Fibroblast of the aortic adventitia (primary cell): ENCODE results near the gene DOCK9. TPM values are rescaled to one million over a fixed set of nuclear protein-coding genes. Genes with fewer than 3 reads are reported as not detected.
A peak's percentile ranks its signal among the peaks of the same experiment; 100 is the strongest.

Experiments used
- DNase-seq: peaks from one replicate; pipeline ENCODE4 v3.0.0-alpha.2; 2010; ENCODE audit warnings: low read depth
- H3K4me3 ChIP-seq: 2 replicates; pipeline ENCODE4 v1.5.1; 2011; ENCODE audit warnings: low read depth, mild to moderate bottlenecking, control low read depth, low read length, moderate library complexity
- CTCF ChIP-seq: IDR thresholded peaks from 2 replicates; pipeline ENCODE4 v1.5.1; 2011; ENCODE audit warnings: mild to moderate bottlenecking, low read length, control low read depth, inconsistent platforms; ENCODE audit not compliant: insufficient read depth
- total RNA-seq: library from RNA; depleted of rRNA; stranded (reverse); fragments of >200 nt; gene quantifications from 2 replicates; pipeline ENCODE4 v1.2.3, GENCODE V29; 2012; ENCODE audit warnings: low replicate concordance

Gene DOCK9
- total RNA-seq, 1 donor = 28.1 TPM

- no peak overlapping the region for H3K4me3 ChIP-seq
- no peak for TF ChIP-seq CTCF
- DNase-seq = no peak
Observed at GRCh38 chr13:98858191-98858590, 119.7 kb downstream of the DOCK9 start.

GRCh38 chr13:98856983-98857382 lies 120.9 kb downstream of the DOCK9 start:
- H3K4me3 ChIP-seq = no peak overlapping the region
- TF ChIP-seq CTCF = no peak
- DNase-seq = no peak

- TF ChIP-seq CTCF = no peak
- DNase-seq = no peak
- no peak overlapping the region for H3K4me3 ChIP-seq
Observed at GRCh38 chr13:98854448-98854847, 123.4 kb downstream of the DOCK9 start.

GRCh38 chr13:98853771-98854221 lies 124.1 kb downstream of the DOCK9 start:
- H3K4me3 ChIP-seq = no peak overlapping the region
- DNase-seq = peak; percentile 80
- TF ChIP-seq CTCF = no peak

- no peak for TF ChIP-seq CTCF
- H3K4me3 ChIP-seq = no peak overlapping the region
- no peak for DNase-seq
Observed at GRCh38 chr13:98851276-98851675, 126.6 kb downstream of the DOCK9 start.

GRCh38 chr13:98848746-98849145 lies 129.1 kb downstream of the DOCK9 start:
- H3K4me3 ChIP-seq = no peak overlapping the region
- DNase-seq = peak; percentile 76
- no peak for TF ChIP-seq CTCF

- no peak for TF ChIP-seq CTCF
- no peak for DNase-seq
- H3K4me3 ChIP-seq = no peak overlapping the region
Observed at GRCh38 chr13:98847780-98848179, 130.1 kb downstream of the DOCK9 start.
